T-helper 9 cell (primary cell): ENCODE results near the gene RPL14.
"Not testable (repeated sequence)": the region's sequence is repeated elsewhere in the genome, so short reads cannot be mapped to it uniquely, and the experiment has no call there.

Experiments used
- DNase-seq: peaks from one replicate; pipeline ENCODE4 v3.0.0-alpha.2; 2020
- total RNA-seq, 2 donors: gene quantifications; one replicate each; lab custom pipeline; 2026; lab: John Stamatoyannopoulos, UW

The RPL14 gene
- 855 to 955 reads per million in 2 donors for total RNA-seq

- peak; percentile 90 for DNase-seq
These were observed at the start of gene RPL14 for GRCh38 chr3:40456940-40457823. RPL14 (plus strand) TSS chr3:40457339; CDS start chr3:40457472, 133 bp downstream.

GRCh38 chr3:40407611-40408010 lies 49.5 kb upstream of the RPL14 start:
- no peak for DNase-seq

GRCh38 chr3:40414270-40414669 lies 42.9 kb upstream of the RPL14 start:
- DNase-seq: no peak

- no peak for DNase-seq
These were observed 39.1 kb upstream of the RPL14 start for GRCh38 chr3:40417845-40418543.

- no peak for DNase-seq
These were observed 34.3 kb upstream of the RPL14 start for GRCh38 chr3:40422861-40423260.

GRCh38 chr3:40427045-40427669 lies 30.0 kb upstream of the RPL14 start:
- no peak for DNase-seq

- no peak for DNase-seq
These were observed 24.3 kb upstream of the RPL14 start for GRCh38 chr3:40432793-40433192.

GRCh38 chr3:40437889-40438288 lies 19.2 kb upstream of the RPL14 start:
- DNase-seq: no peak

- no peak for DNase-seq
These were observed 12.1 kb upstream of the RPL14 start for GRCh38 chr3:40445062-40445461.

GRCh38 chr3:40445880-40446279 lies 11.3 kb upstream of the RPL14 start:
- DNase-seq: no peak

- DNase-seq: no peak
These were observed 6.7 kb upstream of the RPL14 start for GRCh38 chr3:40450438-40450837.

GRCh38 chr3:40451551-40451950 lies 5.6 kb upstream of the RPL14 start:
- no peak for DNase-seq

- no peak for DNase-seq
These were observed 5.1 kb upstream of the RPL14 start for GRCh38 chr3:40452057-40452456.

- no peak for DNase-seq
These were observed 4.6 kb upstream of the RPL14 start for GRCh38 chr3:40452562-40452875.

- DNase-seq: peak; percentile 89
These were observed 4.0 kb upstream of the RPL14 start for GRCh38 chr3:40452876-40453730.

- no peak for DNase-seq
These were observed 3.2 kb upstream of the RPL14 start for GRCh38 chr3:40453933-40454332.

GRCh38 chr3:40455328-40455727 lies 1.8 kb upstream of the RPL14 start:
- DNase-seq: no peak

GRCh38 chr3:40456279-40456939 lies 730 bp upstream of the RPL14 start:
- DNase-seq: no peak

- DNase-seq: no peak
These were observed 1.3 kb downstream of the RPL14 start for GRCh38 chr3:40458473-40458872.

GRCh38 chr3:40460481-40460880 lies 3.3 kb downstream of the RPL14 start:
- not testable (repeated sequence) for DNase-seq

- no peak for DNase-seq
These were observed 4.0 kb downstream of the RPL14 start for GRCh38 chr3:40461161-40461560.

- DNase-seq: not testable (repeated sequence)
These were observed 5.7 kb downstream of the RPL14 start for GRCh38 chr3:40462838-40463237.
